T-helper 22 cell (primary cell): Measurements from ENCODE around the gene ZNF281.
"Not testable (repeated sequence)": the region's sequence is repeated elsewhere in the genome, so short reads cannot be mapped to it uniquely, and the experiment has no call there.

Experiments
- DNase-seq: peaks from one replicate; pipeline ENCODE4 v3.0.0-alpha.2; 2020; ENCODE audit warnings: low read depth

Gene ZNF281

GRCh38 chr1:200409761-200410565 lies at the start of gene ZNF281:
Gene ZNF281, minus strand, starts transcription at chr1:200410036. Its CDS starts 331 bp downstream, at chr1:200409705.
- DNase-seq = peak; percentile 93

GRCh38 chr1:200458780-200459179 lies 48.9 kb upstream of the ZNF281 start:
- no peak for DNase-seq

GRCh38 chr1:200457810-200458209 lies 48.0 kb upstream of the ZNF281 start:
- DNase-seq = no peak

GRCh38 chr1:200454425-200454824 lies 44.6 kb upstream of the ZNF281 start:
- DNase-seq = no peak

- DNase-seq = no peak
Observed at GRCh38 chr1:200453553-200453905, 43.7 kb upstream of the ZNF281 start.

- no peak for DNase-seq
Observed at GRCh38 chr1:200452850-200453552, 43.2 kb upstream of the ZNF281 start.

- no peak for DNase-seq
Observed at GRCh38 chr1:200448034-200448762, 38.4 kb upstream of the ZNF281 start.

GRCh38 chr1:200445213-200445612 lies 35.4 kb upstream of the ZNF281 start:
- no peak for DNase-seq

GRCh38 chr1:200444478-200444877 lies 34.6 kb upstream of the ZNF281 start:
- DNase-seq = no peak

GRCh38 chr1:200443860-200444259 lies 34.0 kb upstream of the ZNF281 start:
- DNase-seq = no peak

- DNase-seq = no peak
Observed at GRCh38 chr1:200442537-200443156, 32.8 kb upstream of the ZNF281 start.

- no peak for DNase-seq
Observed at GRCh38 chr1:200442023-200442422, 32.2 kb upstream of the ZNF281 start.

- DNase-seq = no peak
Observed at GRCh38 chr1:200438911-200439310, 29.1 kb upstream of the ZNF281 start.

- not testable (repeated sequence) for DNase-seq
Observed at GRCh38 chr1:200438413-200438812, 28.6 kb upstream of the ZNF281 start.

GRCh38 chr1:200437556-200438203 lies 27.8 kb upstream of the ZNF281 start:
- DNase-seq = no peak

- no peak for DNase-seq
Observed at GRCh38 chr1:200437088-200437487, 27.3 kb upstream of the ZNF281 start.

- no peak for DNase-seq
Observed at GRCh38 chr1:200436436-200436835, 26.6 kb upstream of the ZNF281 start.

- no peak for DNase-seq
Observed at GRCh38 chr1:200435200-200435780, 25.5 kb upstream of the ZNF281 start.

- no peak for DNase-seq
Observed at GRCh38 chr1:200433586-200433985, 23.8 kb upstream of the ZNF281 start.

GRCh38 chr1:200432586-200432985 lies 22.8 kb upstream of the ZNF281 start:
- no peak for DNase-seq

- DNase-seq = no peak
Observed at GRCh38 chr1:200429221-200429751, 19.4 kb upstream of the ZNF281 start.
